HG03354 (cell line): ENCODE data around the gene PIAS3.
"Not testable (repeated sequence)": the region's sequence is repeated elsewhere in the genome, so short reads cannot be mapped to it uniquely, and the experiment has no call there.

ENCODE experiments used
- ATAC-seq: cut with Tn5 transposase; IDR thresholded peaks from one replicate; pipeline ENCODE4 v1.9.1; 2021; ENCODE audit warnings: mild to moderate bottlenecking; ENCODE audit not compliant: unreplicated experiment, poor library complexity, severe bottlenecking

PIAS3 gene

DNA sequence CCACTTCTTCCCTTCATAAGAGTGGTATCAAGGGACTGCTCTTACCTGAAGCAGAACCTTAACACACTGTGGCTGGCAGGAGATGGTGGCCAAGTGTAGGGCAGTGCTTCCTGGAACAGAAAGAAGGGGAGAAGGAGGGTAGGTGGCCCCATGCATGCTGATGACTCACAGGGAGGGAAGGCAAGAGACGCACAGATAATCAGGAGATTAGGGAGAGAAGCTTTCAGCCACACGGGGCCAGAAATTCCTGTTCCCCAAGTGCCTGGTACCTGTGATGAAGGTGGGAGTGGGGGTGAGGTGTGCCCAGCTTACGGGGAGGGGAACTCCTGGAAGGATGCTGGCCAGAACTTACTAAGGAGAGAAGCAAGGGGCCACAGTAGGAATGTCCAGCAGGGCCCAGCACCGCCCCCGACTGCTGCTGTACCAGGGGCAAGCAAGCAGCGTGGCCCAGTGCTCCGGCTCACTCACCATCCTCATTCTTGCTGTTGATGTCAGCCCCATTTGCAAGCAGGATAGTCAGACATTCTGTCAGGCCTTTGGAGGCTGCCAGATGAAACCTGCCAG is 19.1 kb upstream of the PIAS3 start:
- ATAC-seq: no peak

DNA sequence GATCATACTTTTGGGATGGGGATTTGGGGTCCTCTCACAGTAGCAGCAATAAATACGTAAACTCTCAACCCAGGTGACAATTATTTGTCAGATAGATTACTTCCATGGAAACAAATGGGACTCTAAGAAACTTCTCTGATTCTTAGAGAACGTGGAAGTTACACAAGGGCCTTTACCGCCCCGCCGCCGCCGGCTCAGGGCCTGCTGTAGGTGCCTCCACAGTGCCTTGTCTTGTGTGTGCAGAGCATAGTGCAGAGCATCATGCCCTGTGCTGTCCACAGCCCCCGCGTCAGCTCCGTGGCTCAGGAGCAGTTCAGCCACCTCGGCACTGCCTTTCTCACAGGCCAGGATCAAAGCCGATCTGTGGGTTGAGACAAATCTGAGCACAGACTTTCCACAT is 15.8 kb upstream of the PIAS3 start:
- ATAC-seq: no peak

GRCh38 chr1:145871994-145872924 is 13.4 kb upstream of the PIAS3 start:
- ATAC-seq: no peak

DNA sequence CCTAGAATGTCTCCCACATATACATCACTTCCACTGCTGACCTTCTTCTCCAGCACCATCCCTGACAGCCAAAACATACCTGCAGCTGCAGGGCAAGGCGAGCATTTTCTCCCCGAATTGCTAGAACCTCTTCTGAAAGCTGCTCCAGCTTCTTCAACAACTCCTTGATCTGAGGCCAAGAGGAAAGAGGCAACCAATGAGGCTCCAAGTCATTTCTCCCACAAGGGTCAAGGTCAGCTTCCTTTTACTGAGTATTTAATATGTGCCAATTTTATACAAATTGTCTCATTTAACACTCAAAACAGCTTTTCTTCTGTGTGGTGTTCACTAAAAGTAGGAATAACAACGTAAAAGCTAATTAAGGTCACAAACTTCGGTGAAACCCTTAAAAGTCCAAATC is 9.4 kb upstream of the PIAS3 start:
- no peak for ATAC-seq

- ATAC-seq: no peak
Observed at GRCh38 chr1:145863282-145864018, 4.6 kb upstream of the PIAS3 start.

DNA sequence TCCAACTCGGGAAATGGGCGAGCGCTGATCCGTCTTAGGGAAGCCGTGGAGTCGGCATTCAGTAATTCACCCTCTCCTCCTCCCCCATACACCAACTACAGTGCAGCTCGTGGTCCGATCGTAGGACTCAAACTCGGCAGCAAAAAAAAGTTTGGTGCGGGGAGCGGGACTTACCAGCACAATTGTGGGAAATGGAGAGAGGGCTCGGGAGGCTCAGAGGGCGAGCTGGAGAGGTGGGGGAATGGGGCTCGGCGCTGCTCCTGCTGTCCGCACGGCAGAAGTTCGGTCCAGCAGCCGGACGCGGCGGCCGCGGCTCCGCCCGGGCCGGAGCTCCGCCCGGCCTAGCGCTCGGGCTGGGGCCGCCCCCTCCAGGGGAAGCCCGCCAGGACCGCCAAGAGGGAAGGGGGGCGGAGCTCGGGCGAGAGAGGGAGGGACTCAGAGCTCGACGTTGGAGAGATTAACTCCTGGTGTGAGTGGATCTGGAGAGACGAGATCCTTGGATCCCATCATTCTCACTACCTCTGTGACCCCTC is 676 bp upstream of the PIAS3 start:
- ATAC-seq: peak; percentile 71

- ATAC-seq: no peak
Observed at GRCh38 chr1:145858238-145858900, 512 bp downstream of the PIAS3 start.

DNA sequence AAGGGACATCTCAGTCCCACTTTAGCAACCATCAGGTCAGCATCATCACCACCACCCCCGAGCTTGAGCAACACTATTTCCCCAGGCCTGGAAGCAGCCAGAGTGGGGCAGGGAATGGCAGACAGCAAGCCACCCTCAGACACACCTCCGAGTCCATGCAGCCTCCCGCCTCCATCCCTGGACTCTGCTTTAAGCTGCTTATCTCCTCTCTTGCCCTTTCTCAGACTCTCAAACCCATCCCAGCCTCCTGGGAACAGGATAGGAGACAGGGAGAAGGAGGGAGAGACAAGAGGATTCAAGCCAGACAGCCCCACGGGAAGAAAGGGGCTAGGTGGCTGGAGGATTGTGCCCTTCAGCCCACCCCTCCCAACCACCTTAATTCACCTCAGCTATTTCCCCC is 1.7 kb downstream of the PIAS3 start:
- no peak for ATAC-seq

DNA sequence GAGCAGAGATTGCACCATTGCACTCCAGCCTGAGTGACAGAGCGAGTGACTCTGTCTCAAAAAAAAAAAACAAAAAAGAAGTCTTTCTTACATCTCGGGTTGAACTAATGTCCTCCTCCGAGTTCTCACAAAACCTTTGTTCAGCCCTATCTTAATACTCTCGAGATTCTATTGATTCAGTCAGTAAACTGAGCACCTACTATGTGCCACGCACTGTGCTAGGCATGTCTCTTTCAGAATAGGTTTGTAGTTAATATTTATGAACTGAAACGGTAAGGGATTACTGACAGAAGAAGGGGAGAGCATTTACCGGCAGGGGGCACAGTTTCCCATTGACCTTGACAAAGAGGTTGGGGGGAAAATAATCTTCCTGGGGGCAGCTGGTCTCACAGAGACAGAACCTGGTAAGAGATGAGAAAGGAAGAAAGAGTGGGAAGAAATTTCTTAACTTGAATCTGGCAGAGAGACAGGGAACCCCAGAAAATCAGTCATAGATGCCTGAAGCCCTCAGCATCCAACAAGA is 3.4 kb downstream of the PIAS3 start:
- no peak for ATAC-seq

DNA sequence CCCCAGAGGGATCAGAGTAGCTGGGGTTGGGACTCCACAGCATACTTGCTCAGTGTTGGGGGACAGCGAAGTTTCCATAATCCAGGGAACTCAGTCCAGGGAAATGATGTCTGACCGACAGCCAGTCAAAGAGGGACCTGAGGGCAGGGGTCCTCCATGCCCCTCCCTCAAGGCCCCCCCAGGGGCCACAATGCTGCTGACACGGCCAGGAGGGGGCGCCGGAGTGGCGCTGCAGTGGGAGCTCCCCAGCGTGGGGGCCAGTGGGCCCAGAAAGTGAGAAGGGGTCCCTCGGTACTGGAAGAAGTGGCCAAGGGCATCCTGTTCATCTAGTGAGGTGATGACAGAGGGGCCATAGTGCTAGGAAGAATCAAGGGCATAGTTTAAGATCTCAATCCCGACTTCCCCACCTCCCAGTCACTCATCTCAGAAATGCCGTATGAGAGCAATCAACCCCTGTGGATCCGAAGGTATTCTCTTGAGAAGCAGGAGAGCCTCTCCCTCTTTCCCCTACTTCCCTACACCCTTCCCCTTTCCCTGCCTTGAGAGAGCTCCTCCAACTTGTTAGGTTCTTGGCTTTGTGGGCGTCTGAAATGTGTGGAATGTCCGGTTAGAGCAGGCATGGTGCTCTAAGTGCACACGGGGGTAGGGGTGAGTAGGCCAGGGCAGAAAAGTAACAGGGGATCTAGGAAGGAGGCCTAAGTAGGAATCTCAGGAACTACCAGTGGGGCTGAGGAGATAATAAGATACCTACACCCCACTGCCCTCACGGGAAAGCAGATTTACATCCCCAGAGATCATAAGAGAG is 9.3 kb downstream of the PIAS3 start:
- no peak for ATAC-seq

DNA sequence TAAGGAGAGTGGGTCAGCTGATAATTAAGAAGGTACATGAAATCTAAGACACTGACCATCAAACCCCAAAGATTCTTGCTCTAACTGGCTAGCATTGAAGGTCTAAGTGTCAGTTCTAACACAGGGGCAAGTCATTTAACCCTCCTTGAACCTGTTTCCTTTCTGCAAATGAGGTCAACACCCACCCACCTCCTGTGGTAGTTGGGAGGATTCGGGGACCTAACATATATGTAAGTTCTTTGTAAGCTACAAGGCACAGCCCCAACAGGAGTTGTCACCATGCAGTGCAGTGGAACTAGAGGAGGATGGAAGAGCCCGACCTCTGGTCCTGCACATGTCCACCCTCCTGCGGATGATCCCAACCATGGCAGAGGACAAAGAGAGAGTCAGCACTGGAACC is 11.1 kb downstream of the PIAS3 start:
- ATAC-seq: no peak

DNA sequence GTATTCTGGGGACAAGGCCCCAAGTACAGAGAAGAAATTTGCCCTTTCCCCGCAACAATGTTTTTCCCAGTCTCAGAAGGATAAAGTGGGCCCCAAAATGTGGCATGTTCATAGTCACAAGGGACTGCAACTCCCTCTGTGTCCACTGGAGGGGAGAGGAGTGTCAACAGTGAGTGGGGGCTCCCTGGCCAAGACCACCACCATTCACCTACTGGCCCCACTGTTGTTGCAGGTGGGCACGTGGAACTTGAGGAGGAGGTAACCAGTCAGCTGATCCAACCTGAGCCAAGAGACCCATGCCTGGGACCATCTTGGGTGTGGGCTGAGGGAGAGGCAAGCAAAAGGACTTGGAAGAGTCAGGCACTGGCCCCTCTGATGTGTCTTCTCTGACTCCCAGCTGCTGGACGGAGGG is 12.7 kb downstream of the PIAS3 start:
- no peak for ATAC-seq

GRCh38 chr1:145845514-145846161 is 13.2 kb downstream of the PIAS3 start, which contains the start of gene NUDT17:
Gene NUDT17 (plus strand): TSS chr1:145845630. CDS start chr1:145845641, 11 bp downstream.
- peak; percentile 74 for ATAC-seq

DNA sequence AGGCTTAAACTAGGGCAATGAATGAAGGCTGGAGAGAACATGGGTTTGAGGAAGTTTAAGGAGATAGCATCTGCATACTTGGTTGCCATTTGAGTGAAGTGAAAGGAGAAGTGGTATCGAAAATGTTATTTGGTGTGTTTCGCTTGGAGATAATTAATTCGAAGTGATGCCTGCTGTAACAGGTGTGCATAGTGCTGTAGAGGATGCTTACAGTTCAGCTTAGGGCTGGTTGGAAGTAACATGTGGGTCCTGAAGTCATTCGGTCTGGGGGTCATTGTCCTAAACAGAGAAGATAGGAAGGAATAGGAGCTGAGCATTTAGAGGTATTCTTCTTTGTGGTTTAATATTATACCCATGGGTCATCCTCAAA is 13.8 kb downstream of the PIAS3 start:
- ATAC-seq: peak; percentile 88

DNA sequence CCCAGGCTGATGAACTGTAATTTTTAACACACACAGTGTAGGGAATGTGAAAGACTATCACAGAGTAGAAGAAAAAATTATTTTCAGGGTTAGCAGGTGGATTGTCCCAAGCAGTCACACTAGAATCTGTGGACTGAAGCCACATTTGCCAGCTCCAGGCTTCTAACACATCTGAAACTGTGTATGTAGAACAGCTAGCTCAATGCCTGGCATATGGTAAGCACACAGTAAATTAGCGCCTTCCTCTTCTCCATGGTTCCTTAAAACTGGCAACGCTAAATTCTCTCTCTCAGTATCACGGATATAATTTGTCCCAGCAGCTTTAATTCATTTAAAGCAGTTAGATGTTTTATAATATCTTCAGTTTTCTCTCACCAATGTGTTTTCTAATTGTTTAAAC is 15.8 kb downstream of the PIAS3 start:
- ATAC-seq: no peak

DNA sequence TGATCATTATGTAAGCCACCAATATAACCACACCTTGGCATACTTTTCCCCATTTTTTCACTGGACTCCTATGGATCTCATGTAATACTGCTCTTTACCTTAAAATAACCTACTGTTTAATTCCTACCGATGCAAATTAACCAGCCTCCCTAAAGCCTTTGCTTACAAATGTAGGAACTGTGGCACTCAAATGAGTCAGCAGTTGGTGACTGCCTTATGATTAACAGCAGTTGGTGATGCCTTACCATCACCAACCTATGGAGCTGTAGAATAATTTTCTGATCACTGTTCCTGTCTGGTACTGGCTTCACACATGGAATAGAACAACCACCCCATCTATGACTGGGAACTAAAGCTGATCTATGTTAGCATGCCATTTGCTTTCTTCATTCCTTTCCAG is 21.2 kb downstream of the PIAS3 start:
- ATAC-seq: no peak

DNA sequence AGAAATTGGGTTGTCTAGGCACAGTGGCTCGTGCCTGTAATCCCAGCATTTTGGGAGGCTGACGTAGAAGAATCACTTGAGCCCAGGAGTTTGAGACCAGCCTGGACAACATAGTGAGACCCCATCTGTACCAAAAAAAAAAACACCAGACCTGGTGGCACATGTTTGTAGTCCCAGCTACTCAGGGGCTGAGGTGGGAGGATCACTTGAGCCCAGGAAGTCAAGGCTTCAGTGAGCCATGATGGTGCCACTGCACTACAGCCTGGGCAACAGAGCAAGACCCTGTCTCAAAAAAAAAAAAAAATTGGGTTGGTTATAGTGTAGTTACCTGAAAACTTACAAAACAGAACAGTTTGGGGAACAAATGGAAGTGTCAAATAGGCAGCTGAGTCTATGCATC is 28.1 kb downstream of the PIAS3 start:
- not testable (repeated sequence) for ATAC-seq

DNA sequence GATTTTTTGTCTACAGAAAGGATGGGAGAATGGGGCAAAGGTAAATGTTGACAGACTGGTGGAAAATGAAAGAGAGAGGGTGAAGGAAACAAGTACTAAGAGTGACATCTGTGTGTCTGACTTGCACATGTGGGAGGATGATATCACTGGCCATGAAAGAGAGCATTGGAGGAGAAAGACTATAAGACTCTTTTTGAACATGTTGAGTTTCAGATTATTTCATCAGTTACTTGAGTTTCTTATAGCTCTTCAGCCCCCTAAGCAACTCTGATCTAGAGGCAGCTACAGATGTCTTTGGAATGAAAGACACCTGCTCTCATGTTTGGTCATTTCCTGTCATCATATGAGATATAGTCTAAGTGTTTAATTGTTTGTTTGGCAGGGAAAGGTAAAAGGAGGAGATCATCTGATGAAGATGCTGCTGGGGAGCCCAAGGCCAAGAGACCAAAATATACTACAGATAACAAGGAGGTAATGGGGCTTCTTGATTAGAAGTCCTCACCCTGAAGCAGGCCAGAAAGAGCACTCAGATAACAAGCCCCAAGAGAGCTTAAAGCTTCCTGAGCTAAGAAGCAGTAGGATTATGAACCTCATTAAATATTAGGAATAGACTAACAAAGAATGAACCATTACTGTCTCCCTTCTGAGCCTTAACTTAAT is 30.4 kb downstream of the PIAS3 start:
- peak; percentile 39 for ATAC-seq
